ENCODE results near the gene FOLR3.

DNA sequence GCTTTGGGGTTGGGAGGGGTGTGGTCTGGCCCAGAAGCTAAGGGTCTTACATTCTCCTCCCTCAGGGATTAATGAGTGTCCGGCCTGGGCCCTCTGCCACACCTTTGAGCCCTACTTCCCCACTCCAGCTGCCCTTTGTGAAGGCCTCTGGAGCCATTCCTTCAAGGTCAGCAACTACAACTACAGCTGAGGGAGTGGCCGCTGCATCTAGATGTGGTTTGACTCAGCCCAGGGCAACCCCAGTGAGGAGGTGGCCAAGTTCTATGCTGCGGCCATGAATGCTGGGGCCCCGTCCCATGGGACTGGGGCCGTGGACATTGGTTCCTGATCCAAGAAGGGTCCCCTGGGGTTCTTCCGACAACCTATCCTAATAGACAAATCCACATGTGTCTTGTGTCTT lies 42.1 kb downstream of the FOLR3 start:
- TF ChIP-seq, protein P1, sequence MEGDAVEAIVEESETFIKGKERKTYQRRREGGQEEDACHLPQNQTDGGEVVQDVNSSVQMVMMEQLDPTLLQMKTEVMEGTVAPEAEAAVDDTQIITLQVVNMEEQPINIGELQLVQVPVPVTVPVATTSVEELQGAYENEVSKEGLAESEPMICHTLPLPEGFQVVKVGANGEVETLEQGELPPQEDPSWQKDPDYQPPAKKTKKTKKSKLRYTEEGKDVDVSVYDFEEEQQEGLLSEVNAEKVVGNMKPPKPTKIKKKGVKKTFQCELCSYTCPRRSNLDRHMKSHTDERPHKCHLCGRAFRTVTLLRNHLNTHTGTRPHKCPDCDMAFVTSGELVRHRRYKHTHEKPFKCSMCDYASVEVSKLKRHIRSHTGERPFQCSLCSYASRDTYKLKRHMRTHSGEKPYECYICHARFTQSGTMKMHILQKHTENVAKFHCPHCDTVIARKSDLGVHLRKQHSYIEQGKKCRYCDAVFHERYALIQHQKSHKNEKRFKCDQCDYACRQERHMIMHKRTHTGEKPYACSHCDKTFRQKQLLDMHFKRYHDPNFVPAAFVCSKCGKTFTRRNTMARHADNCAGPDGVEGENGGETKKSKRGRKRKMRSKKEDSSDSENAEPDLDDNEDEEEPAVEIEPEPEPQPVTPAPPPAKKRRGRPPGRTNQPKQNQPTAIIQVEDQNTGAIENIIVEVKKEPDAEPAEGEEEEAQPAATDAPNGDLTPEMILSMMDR (conservative IDR thresholded peaks at IDR 0.05; ENCODE audit: low read depth, low read length) = no peak
- TF ChIP-seq EZH2phosphoT487 (IDR thresholded peaks at IDR 0.05; ENCODE audit: borderline replicate concordance, low read length) = no peak

Data from PC-3 (cell line).